Neural cell (in vitro differentiated cells): ENCODE results near the gene GSTO2. TPM values are rescaled to one million over a fixed set of nuclear protein-coding genes. Genes with fewer than 3 reads are reported as not detected.

Experiments used
- H2AFZ ChIP-seq: fragments of 200-600, 300-800 bp; sonication (generic), shearing (Covaris generic); 2 replicates; pipeline ENCODE4 v1.6.0; 2014; ENCODE audit warnings: low read depth, mild to moderate bottlenecking, antibody characterized with exemption, low read length, moderate library complexity
- H3F3A ChIP-seq: fragments of 200-600 bp; shearing (Covaris generic); 2 replicates; pipeline ENCODE4 v1.6.1; 2016; ENCODE audit warnings: mild to moderate bottlenecking, moderate library complexity, mixed read lengths, antibody characterized with exemption, low read length; ENCODE audit not compliant: insufficient read depth, poor library complexity, severe bottlenecking
- H3K27ac ChIP-seq: fragments of 200-600, 300-800 bp; sonication (generic), shearing (Covaris generic); 2 replicates; pipeline ENCODE4 v1.5.1; 2014; ENCODE audit warnings: mild to moderate bottlenecking, low read length, moderate library complexity
- H3K27me3 ChIP-seq: fragments of 300-800, 200-600 bp; sonication (generic), shearing (Covaris generic); 2 replicates; pipeline ENCODE4 v1.6.0; 2014; ENCODE audit warnings: mild to moderate bottlenecking, low read depth, low read length, moderate library complexity; ENCODE audit not compliant: insufficient read depth
- H3K36me3 ChIP-seq: fragments of 300-800, 200-600 bp; sonication (generic), shearing (Covaris generic); 2 replicates; pipeline ENCODE4 v1.5.1; 2014; ENCODE audit warnings: mild to moderate bottlenecking, antibody characterized with exemption, low read length, moderate library complexity; ENCODE audit not compliant: insufficient read depth
- H3K4me2 ChIP-seq: fragments of 300-800, 200-600 bp; sonication (generic), shearing (Covaris generic); 2 replicates; pipeline ENCODE4 v1.6.0; 2014; ENCODE audit warnings: mild to moderate bottlenecking, low read length
- H3K4me3 ChIP-seq: fragments of 300-800, 200-600 bp; sonication (generic), shearing (Covaris generic); 2 replicates; pipeline ENCODE4 v1.5.1; 2014; ENCODE audit warnings: mild to moderate bottlenecking, low read length, moderate library complexity
- H3K79me2 ChIP-seq: fragments of 200-600 bp; shearing (Covaris generic); replicated peaks from 2 replicates; pipeline ENCODE4 v1.6.0; 2014; ENCODE audit warnings: mild to moderate bottlenecking, low read length, moderate library complexity; ENCODE audit not compliant: insufficient read depth
- H3K9ac ChIP-seq: fragments of 300-800, 200-600 bp; sonication (generic), shearing (Covaris generic); 2 replicates; pipeline ENCODE4 v1.6.1; 2016; ENCODE audit warnings: mild to moderate bottlenecking, low read length, mixed read lengths
- H3K9me2 ChIP-seq: fragments of 200-600 bp; shearing (Covaris generic); 2 replicates; pipeline ENCODE4 v1.6.1; 2016; ENCODE audit warnings: mild to moderate bottlenecking, low read length, mixed read lengths; ENCODE audit not compliant: insufficient read depth
- H3K9me3 ChIP-seq: fragments of 200-600, 300-800 bp; sonication (generic), shearing (Covaris generic); 2 replicates; pipeline ENCODE4 v1.6.1; 2016; ENCODE audit warnings: mild to moderate bottlenecking, mixed run types, low read length, moderate library complexity, mixed read lengths
- H4K20me1 ChIP-seq: fragments of 200-600 bp; shearing (Covaris generic); 2 replicates; pipeline ENCODE4 v1.6.1; 2016; ENCODE audit warnings: mild to moderate bottlenecking, mixed run types; ENCODE audit not compliant: insufficient read depth
- EP300 ChIP-seq: fragments of 450-650 bp; conservative IDR thresholded peaks from 2 replicates; pipeline ENCODE4 v1.6.1; 2014; ENCODE audit warnings: antibody characterized with exemption, mild to moderate bottlenecking, moderate library complexity; ENCODE audit not compliant: poor library complexity, severe bottlenecking
- EZH2 ChIP-seq: fragments of 200-600, 300-800 bp; shearing (Covaris generic), sonication (generic); IDR thresholded peaks from 2 replicates; pipeline ENCODE4 v1.6.1; 2014; ENCODE audit warnings: antibody characterized with exemption, low read length, borderline replicate concordance, mild to moderate bottlenecking; ENCODE audit not compliant: insufficient read depth, poor library complexity, severe bottlenecking
- MXI1 ChIP-seq: fragments of 450-650 bp; conservative IDR thresholded peaks from 2 replicates; pipeline ENCODE4 v1.6.1; 2014; ENCODE audit warnings: antibody characterized with exemption, mild to moderate bottlenecking; ENCODE audit not compliant: poor library complexity, severe bottlenecking
- POLR2AphosphoS5 ChIP-seq: IDR thresholded peaks from 2 replicates; pipeline ENCODE4 v1.6.1; 2012
- RAD21 ChIP-seq: fragments of 450-650 bp; conservative IDR thresholded peaks from 2 replicates; pipeline ENCODE4 v1.6.1; 2014; ENCODE audit warnings: antibody characterized with exemption, mild to moderate bottlenecking, moderate library complexity
- SMC3 ChIP-seq: fragments of 450-650 bp; conservative IDR thresholded peaks from 2 replicates; pipeline ENCODE4 v1.6.1; 2014; ENCODE audit warnings: antibody characterized with exemption, mild to moderate bottlenecking, moderate library complexity; ENCODE audit not compliant: poor library complexity
- TAF1 ChIP-seq: IDR thresholded peaks from 2 replicates; pipeline ENCODE4 v1.6.1; 2012; ENCODE audit warnings: low read depth
- polyA plus RNA-seq: library from polyadenylated mRNA; depleted of rRNA; stranded (reverse); fragments of >200 nt; gene quantifications from 2 replicates; pipeline ENCODE4 v1.2.3, GENCODE V29; 2014
- TF ChIP-seq, protein P1 (sequence below): IDR thresholded peaks from 2 replicates; pipeline ENCODE4 v1.6.1; 2012; ENCODE audit warnings: borderline replicate concordance
- TF ChIP-seq, protein P2 (sequence below): fragments of 450-650 bp; IDR thresholded peaks from 2 replicates; pipeline ENCODE4 v1.5.1; 2014; ENCODE audit warnings: antibody characterized with exemption, mild to moderate bottlenecking, moderate library complexity; ENCODE audit not compliant: poor library complexity, severe bottlenecking

GSTO2 gene
- polyA plus RNA-seq, 1 donor from 2014 or later = 0.53 TPM

DNA sequence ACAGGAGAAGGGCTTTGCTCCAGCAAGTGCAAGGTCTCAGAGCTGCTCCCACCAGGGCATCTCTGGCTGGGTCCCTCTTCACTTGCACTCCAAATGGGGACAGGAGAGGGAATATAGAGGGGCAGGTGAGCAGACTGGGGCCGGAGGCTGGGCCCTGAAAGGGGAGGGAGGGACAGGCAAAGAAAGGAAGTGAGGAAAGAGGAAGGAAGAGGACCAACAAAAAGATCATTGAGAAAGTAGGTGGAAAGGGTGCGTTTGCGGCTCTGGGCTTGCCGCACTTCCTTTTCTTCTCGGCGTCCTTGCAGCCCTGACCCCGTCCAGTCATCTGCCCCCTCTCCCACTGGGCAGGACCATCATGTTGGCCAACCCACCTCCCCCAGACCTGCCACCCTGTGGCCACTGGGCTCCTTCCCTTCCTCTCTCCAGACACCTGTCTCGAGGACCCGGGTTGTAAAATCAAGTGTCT, 55.3 kb downstream of the GSTO2 start:
- no peak overlapping the region for H3K4me3 ChIP-seq
- peaks cover 19% of the 10 kb centered on the region for H3K79me2 ChIP-seq
- no peaks in the 10 kb centered on the region for H3K9me2 ChIP-seq
- no peak overlapping the region for H3K27ac ChIP-seq
- H2AFZ ChIP-seq = no peak overlapping the region
- no peaks in the 10 kb centered on the region for H4K20me1 ChIP-seq
- no peaks in the 10 kb centered on the region for H3K36me3 ChIP-seq
- H3F3A ChIP-seq = no peaks in the 10 kb centered on the region
- H3K27me3 ChIP-seq = peaks cover 6% of the 10 kb centered on the region
- H3K4me2 ChIP-seq = no peak overlapping the region
- no peaks in the 10 kb centered on the region for H3K9me3 ChIP-seq
- no peak overlapping the region for H3K9ac ChIP-seq
- no peak for TF ChIP-seq EP300

DNA sequence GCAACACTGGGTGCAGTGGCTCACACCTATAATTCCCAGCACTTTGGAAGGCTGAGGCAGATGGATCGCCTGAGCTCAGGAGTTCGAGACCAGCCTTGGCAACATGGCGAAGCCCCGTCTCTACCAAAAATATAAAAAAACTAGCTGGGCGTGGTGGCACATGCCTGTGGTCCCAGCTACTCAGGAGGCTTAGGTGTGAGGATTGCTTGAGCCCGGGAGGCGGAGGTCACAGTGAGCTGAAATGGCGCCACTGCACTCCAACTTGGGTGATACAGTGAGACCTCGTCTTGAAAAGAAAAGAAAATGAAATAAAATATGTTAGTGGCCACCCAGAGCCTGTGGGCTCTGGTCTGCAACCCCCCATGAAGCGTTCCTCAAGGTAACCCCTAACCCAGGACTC, 55.9 kb downstream of the GSTO2 start:
- H3K9ac ChIP-seq = no peak overlapping the region
- H3K4me2 ChIP-seq = no peak overlapping the region
- peaks cover 19% of the 10 kb centered on the region for H3K79me2 ChIP-seq
- H4K20me1 ChIP-seq = no peaks in the 10 kb centered on the region
- no peaks in the 10 kb centered on the region for H3K9me2 ChIP-seq
- no peaks in the 10 kb centered on the region for H3K9me3 ChIP-seq
- no peak overlapping the region for H3K27ac ChIP-seq
- no peak overlapping the region for H2AFZ ChIP-seq
- no peak overlapping the region for H3K4me3 ChIP-seq
- TF ChIP-seq TAF1 (no peak), MXI1 (no peak), SMC3 (no peak), RAD21 (no peak), EZH2 (no peak), EP300 (no peak), POLR2AphosphoS5 (no peak)
- TF ChIP-seq, protein P1, sequence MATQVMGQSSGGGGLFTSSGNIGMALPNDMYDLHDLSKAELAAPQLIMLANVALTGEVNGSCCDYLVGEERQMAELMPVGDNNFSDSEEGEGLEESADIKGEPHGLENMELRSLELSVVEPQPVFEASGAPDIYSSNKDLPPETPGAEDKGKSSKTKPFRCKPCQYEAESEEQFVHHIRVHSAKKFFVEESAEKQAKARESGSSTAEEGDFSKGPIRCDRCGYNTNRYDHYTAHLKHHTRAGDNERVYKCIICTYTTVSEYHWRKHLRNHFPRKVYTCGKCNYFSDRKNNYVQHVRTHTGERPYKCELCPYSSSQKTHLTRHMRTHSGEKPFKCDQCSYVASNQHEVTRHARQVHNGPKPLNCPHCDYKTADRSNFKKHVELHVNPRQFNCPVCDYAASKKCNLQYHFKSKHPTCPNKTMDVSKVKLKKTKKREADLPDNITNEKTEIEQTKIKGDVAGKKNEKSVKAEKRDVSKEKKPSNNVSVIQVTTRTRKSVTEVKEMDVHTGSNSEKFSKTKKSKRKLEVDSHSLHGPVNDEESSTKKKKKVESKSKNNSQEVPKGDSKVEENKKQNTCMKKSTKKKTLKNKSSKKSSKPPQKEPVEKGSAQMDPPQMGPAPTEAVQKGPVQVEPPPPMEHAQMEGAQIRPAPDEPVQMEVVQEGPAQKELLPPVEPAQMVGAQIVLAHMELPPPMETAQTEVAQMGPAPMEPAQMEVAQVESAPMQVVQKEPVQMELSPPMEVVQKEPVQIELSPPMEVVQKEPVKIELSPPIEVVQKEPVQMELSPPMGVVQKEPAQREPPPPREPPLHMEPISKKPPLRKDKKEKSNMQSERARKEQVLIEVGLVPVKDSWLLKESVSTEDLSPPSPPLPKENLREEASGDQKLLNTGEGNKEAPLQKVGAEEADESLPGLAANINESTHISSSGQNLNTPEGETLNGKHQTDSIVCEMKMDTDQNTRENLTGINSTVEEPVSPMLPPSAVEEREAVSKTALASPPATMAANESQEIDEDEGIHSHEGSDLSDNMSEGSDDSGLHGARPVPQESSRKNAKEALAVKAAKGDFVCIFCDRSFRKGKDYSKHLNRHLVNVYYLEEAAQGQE = no peak
- TF ChIP-seq, protein P2, sequence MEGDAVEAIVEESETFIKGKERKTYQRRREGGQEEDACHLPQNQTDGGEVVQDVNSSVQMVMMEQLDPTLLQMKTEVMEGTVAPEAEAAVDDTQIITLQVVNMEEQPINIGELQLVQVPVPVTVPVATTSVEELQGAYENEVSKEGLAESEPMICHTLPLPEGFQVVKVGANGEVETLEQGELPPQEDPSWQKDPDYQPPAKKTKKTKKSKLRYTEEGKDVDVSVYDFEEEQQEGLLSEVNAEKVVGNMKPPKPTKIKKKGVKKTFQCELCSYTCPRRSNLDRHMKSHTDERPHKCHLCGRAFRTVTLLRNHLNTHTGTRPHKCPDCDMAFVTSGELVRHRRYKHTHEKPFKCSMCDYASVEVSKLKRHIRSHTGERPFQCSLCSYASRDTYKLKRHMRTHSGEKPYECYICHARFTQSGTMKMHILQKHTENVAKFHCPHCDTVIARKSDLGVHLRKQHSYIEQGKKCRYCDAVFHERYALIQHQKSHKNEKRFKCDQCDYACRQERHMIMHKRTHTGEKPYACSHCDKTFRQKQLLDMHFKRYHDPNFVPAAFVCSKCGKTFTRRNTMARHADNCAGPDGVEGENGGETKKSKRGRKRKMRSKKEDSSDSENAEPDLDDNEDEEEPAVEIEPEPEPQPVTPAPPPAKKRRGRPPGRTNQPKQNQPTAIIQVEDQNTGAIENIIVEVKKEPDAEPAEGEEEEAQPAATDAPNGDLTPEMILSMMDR = no peak
- H3K27me3 ChIP-seq = peaks cover 6% of the 10 kb centered on the region
- no peaks in the 10 kb centered on the region for H3F3A ChIP-seq
- no peaks in the 10 kb centered on the region for H3K36me3 ChIP-seq
